HepG2 (cell line): ENCODE results near the gene COX6A2. TPM values are rescaled to one million over a fixed set of nuclear protein-coding genes. Genes with fewer than 3 reads are reported as not detected.

Experiments
- ARID2 ChIP-seq: sonication (generic); formaldehyde crosslinking; IDR thresholded peaks from 2 replicates; pipeline ENCODE4 v1.8.1; 2022; ENCODE audit warnings: mild to moderate bottlenecking, missing genetic modification reagents, borderline replicate concordance
- BCL6 ChIP-seq: IDR thresholded peaks from 2 replicates; pipeline ENCODE4 v1.6.1; 2016; ENCODE audit warnings: missing genetic modification reagents, missing compliant biosample characterization
- FOXM1 ChIP-seq: sonication (generic); formaldehyde crosslinking; IDR thresholded peaks from 2 replicates; pipeline ENCODE4 v1.5.0; 2020; ENCODE audit warnings: missing genetic modification reagents
- FOXP1 ChIP-seq, 2 experiments: fragments of 450-650 bp in 1 of 2; IDR thresholded peaks; 2 replicates each; pipeline ENCODE4 v1.6.1; 2017 to 2018; ENCODE audit warnings: antibody characterized with exemption in 1 of 2
- MAF1 ChIP-seq: sonication (generic); formaldehyde crosslinking; IDR thresholded peaks from 2 replicates; pipeline ENCODE4 v1.5.0; 2020; ENCODE audit warnings: missing genetic modification reagents, borderline replicate concordance
- MBNL3 ChIP-seq: fragments of 250-450 bp; sonication (Bioruptor Pico); conservative IDR thresholded peaks from 2 replicates; pipeline ENCODE4 v1.8.0; 2022; ENCODE audit warnings: mild to moderate bottlenecking, inconsistent platforms
- MTF1 ChIP-seq: sonication (generic); formaldehyde crosslinking; IDR thresholded peaks from 2 replicates; pipeline ENCODE4 v1.5.0; 2020; ENCODE audit warnings: missing genetic modification reagents
- RFXANK ChIP-seq: IDR thresholded peaks from 2 replicates; pipeline ENCODE4 v1.6.1; 2016
- RORA ChIP-seq: sonication (generic); formaldehyde crosslinking; IDR thresholded peaks from 2 replicates; pipeline ENCODE4 v1.5.0; 2020; ENCODE audit warnings: mild to moderate bottlenecking, missing genetic modification reagents, moderate library complexity
- SMC3 ChIP-seq: IDR thresholded peaks from 2 replicates; pipeline ENCODE4 v1.6.1; 2011; ENCODE audit warnings: low read length, improper control_type of control experiment
- THAP11 ChIP-seq: IDR thresholded peaks from 2 replicates; pipeline ENCODE4 v1.6.1; 2016; ENCODE audit warnings: missing biosample characterization, missing genetic modification reagents
- ZBTB42 ChIP-seq: sonication (generic); formaldehyde crosslinking; IDR thresholded peaks from 2 replicates; pipeline ENCODE4 v1.5.0; 2020; ENCODE audit warnings: mild to moderate bottlenecking, missing genetic modification reagents
- ZNF652 ChIP-seq: IDR thresholded peaks from 2 replicates; pipeline ENCODE4 v1.6.1; 2016; ENCODE audit warnings: low read depth, borderline replicate concordance
- ZSCAN20 ChIP-seq: sonication (generic); formaldehyde crosslinking; IDR thresholded peaks from 2 replicates; pipeline ENCODE4 v1.4.0; 2020; ENCODE audit warnings: missing genetic modification reagents, mild to moderate bottlenecking, borderline replicate concordance
- polyA plus RNA-seq, 8 experiments: library from polyadenylated mRNA; depleted of rRNA in 3 of 8; stranded (reverse) in 7 of 8; unstranded in 1 of 8; fragments of >200 nt; fragmentation: Illumina TruSeq in 4 of 8; extraction: Trizol in 4 of 8; gene quantifications; 2 replicates each; pipeline versions ENCODE4 v1.2.1 to v1.2.3, GENCODE V29; 2011 to 2016; ENCODE audit warnings: low read depth in 4 of 8, missing spikeins in 1 of 8, mixed read lengths in 1 of 8; ENCODE audit not compliant: insufficient read depth in 1 of 8
- total RNA-seq, 5 experiments: library from RNA; depleted of rRNA; stranded (reverse); fragments of >200 nt; fragmentation: Illumina TruSeq; extraction: Trizol; gene quantifications; 2 replicates each; pipeline ENCODE4 v1.2.3, GENCODE V29; 2016; ENCODE audit warnings: low read depth in 1 of 5
- TF ChIP-seq, protein P1 (sequence below): IDR thresholded peaks from 2 replicates; pipeline ENCODE4 v1.4.0; 2020; ENCODE audit warnings: mild to moderate bottlenecking, missing genetic modification reagents
- TF ChIP-seq, protein P2 (sequence below): sonication (generic); formaldehyde crosslinking; IDR thresholded peaks from 2 replicates; pipeline ENCODE4 v1.4.0; 2020; ENCODE audit warnings: mild to moderate bottlenecking, missing genetic modification reagents
- TF ChIP-seq, protein P3 (sequence below): IDR thresholded peaks from 2 replicates; pipeline ENCODE4 v1.6.1; 2016; ENCODE audit warnings: missing compliant biosample characterization, missing genetic modification reagents, borderline replicate concordance
- TF ChIP-seq, protein P4 (sequence below): IDR thresholded peaks from 2 replicates; pipeline ENCODE4 v1.6.1; 2016; ENCODE audit warnings: missing compliant biosample characterization, missing genetic modification reagents, borderline replicate concordance
- TF ChIP-seq, protein P5 (sequence below): sonication (generic); formaldehyde crosslinking; IDR thresholded peaks from 2 replicates; pipeline ENCODE4 v1.4.0; 2020; ENCODE audit warnings: missing genetic modification reagents

COX6A2 gene
- total and polyA plus RNA-seq, 2 of the 13 experiments (the other 11 are each of a cell fraction or from before 2014, with no cell fraction given): not detected

DNA sequence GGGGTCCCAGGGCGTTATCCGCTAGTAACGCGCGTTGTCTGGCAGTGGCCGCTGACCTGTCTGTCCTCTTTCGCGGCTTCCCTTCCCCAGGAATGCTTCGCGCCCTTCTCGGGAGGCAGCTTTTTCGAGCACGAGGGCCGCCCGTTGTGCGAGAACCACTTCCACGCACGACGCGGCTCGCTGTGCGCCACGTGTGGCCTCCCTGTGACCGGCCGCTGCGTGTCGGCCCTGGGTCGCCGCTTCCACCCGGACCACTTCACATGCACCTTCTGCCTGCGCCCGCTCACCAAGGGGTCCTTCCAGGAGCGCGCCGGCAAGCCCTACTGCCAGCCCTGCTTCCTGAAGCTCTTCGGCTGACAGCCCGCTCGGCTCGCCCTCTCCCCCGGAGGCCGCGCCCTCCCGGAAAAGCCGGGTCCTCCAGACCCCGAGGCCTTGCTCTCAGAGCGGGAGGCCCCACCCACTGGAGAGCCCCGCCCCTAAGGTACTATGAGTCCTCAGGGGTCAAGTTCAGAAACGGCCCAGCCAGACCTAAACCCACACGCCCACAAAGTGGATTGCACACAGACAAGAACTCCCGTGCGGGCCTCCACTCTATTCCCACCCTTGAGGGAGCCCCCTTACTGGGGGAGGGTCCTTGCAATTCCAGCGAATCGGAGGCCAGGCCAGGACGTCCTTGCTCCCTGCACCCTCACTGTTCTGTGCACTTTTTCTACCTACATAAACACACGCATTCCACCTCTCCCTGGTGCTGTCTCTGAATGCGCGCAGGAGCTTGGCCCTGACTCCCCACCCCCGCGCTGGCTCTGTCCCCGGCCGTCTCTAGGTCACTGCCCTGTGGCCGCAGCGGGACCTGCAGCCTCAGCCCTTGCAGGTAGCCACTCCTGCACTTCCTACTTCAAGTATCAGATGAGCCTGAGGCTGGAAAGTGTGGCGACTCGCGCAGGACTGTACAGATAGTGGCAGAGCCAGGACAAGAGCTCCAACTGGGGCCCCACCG lies 49.4 kb upstream of the COX6A2 start (continued):
- TF ChIP-seq, protein P1, sequence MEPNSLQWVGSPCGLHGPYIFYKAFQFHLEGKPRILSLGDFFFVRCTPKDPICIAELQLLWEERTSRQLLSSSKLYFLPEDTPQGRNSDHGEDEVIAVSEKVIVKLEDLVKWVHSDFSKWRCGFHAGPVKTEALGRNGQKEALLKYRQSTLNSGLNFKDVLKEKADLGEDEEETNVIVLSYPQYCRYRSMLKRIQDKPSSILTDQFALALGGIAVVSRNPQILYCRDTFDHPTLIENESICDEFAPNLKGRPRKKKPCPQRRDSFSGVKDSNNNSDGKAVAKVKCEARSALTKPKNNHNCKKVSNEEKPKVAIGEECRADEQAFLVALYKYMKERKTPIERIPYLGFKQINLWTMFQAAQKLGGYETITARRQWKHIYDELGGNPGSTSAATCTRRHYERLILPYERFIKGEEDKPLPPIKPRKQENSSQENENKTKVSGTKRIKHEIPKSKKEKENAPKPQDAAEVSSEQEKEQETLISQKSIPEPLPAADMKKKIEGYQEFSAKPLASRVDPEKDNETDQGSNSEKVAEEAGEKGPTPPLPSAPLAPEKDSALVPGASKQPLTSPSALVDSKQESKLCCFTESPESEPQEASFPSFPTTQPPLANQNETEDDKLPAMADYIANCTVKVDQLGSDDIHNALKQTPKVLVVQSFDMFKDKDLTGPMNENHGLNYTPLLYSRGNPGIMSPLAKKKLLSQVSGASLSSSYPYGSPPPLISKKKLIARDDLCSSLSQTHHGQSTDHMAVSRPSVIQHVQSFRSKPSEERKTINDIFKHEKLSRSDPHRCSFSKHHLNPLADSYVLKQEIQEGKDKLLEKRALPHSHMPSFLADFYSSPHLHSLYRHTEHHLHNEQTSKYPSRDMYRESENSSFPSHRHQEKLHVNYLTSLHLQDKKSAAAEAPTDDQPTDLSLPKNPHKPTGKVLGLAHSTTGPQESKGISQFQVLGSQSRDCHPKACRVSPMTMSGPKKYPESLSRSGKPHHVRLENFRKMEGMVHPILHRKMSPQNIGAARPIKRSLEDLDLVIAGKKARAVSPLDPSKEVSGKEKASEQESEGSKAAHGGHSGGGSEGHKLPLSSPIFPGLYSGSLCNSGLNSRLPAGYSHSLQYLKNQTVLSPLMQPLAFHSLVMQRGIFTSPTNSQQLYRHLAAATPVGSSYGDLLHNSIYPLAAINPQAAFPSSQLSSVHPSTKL (CRISPR knock-in tag): peak; percentile 68; the same call in 1 of the 2 replicates
- TF ChIP-seq FOXM1 (no peak), MBNL3 (no peak), ZSCAN20 (CRISPR knock-in tag) (no peak), SMC3 (peak; percentile 37), ZNF652 (CRISPR knock-in tag) (no peak), MTF1 (CRISPR knock-in tag) (0 out of 2 replicates have a peak, but pooled peaks have one; percentile 33), ZBTB42 (CRISPR knock-in tag) (no peak), RFXANK (CRISPR knock-in tag) (no peak), BCL6 (CRISPR knock-in tag) (peak; percentile 91), THAP11 (CRISPR knock-in tag) (peak; percentile 53), RORA (CRISPR knock-in tag) (no peak), ARID2 (no peak), FOXP1 (IDR thresholded peaks at IDR 0.05) (no peak), FOXP1 (CRISPR knock-in tag; IDR thresholded peaks at IDR 0.05) (no peak; the same call in 1 of the 2 replicates), MAF1 (CRISPR knock-in tag) (no peak)
- TF ChIP-seq, protein P2, sequence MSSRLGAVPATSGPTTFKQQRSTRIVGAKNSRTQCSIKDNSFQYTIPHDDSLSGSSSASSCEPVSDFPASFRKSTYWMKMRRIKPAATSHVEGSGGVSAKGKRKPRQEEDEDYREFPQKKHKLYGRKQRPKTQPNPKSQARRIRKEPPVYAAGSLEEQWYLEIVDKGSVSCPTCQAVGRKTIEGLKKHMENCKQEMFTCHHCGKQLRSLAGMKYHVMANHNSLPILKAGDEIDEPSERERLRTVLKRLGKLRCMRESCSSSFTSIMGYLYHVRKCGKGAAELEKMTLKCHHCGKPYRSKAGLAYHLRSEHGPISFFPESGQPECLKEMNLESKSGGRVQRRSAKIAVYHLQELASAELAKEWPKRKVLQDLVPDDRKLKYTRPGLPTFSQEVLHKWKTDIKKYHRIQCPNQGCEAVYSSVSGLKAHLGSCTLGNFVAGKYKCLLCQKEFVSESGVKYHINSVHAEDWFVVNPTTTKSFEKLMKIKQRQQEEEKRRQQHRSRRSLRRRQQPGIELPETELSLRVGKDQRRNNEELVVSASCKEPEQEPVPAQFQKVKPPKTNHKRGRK (CRISPR knock-in tag): no peak
- TF ChIP-seq, protein P3, sequence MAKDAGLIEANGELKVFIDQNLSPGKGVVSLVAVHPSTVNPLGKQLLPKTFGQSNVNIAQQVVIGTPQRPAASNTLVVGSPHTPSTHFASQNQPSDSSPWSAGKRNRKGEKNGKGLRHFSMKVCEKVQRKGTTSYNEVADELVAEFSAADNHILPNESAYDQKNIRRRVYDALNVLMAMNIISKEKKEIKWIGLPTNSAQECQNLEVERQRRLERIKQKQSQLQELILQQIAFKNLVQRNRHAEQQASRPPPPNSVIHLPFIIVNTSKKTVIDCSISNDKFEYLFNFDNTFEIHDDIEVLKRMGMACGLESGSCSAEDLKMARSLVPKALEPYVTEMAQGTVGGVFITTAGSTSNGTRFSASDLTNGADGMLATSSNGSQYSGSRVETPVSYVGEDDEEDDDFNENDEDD: peak; percentile 67
- TF ChIP-seq, protein P4, sequence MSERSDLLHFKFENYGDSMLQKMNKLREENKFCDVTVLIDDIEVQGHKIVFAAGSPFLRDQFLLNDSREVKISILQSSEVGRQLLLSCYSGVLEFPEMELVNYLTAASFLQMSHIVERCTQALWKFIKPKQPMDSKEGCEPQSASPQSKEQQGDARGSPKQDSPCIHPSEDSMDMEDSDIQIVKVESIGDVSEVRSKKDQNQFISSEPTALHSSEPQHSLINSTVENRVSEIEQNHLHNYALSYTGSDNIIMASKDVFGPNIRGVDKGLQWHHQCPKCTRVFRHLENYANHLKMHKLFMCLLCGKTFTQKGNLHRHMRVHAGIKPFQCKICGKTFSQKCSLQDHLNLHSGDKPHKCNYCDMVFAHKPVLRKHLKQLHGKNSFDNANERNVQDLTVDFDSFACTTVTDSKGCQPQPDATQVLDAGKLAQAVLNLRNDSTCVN (CRISPR knock-in tag): no peak; the same call in 1 of the 2 replicates
- TF ChIP-seq, protein P5, sequence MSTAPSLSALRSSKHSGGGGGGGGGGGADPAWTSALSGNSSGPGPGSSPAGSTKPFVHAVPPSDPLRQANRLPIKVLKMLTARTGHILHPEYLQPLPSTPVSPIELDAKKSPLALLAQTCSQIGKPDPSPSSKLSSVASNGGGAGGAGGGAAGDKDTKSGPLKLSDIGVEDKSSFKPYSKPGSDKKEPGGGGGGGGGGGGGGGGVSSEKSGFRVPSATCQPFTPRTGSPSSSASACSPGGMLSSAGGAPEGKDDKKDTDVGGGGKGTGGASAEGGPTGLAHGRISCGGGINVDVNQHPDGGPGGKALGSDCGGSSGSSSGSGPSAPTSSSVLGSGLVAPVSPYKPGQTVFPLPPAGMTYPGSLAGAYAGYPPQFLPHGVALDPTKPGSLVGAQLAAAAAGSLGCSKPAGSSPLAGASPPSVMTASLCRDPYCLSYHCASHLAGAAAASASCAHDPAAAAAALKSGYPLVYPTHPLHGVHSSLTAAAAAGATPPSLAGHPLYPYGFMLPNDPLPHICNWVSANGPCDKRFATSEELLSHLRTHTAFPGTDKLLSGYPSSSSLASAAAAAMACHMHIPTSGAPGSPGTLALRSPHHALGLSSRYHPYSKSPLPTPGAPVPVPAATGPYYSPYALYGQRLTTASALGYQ (CRISPR knock-in tag): peak; percentile 56
